NAMALWA (cell line): ENCODE measurements around the gene INTS15.

Experiments
- DNase-seq: peaks from one replicate; pipeline ENCODE4 v3.0.0-alpha.2; 2015; ENCODE audit warnings: low spot score

Gene INTS15

DNA sequence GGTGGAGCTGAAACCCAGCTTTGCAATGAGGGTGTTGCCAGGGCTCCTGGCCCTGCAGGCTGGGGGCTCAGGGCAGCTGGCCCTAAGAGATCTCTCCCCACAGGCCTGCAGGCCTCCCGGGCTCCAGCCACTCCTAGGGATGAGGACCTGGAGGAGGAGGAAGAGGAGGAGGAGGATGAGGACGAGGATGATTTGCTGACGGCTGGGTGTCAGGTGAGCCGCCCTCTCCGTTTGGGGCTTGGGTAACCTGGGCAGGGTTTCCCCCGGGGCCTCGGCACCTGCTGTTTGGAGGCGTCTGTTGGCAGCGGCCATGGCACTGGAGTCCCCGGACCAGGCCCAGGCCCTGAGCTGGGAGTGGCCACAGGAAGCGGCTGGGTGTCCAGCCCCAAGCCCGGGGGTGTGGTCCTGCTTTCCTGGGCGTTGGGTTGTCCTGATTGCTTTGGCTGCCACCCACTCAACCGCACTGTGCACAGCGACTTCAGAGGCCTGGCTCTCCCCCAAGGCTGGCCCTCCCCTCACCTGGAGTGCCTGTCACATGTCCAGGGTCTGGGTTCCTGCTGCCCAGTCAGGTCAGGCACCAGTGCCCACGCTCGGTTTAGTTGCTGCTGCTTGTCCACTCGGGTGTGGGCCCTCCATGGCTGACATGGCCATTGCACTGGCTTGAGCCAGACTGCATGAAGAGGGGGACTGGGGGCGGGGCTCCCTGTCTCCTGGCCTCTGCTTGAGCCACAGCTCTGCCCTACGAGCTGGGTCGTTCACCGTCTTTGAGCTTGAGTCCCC, 53.2 kb downstream of the INTS15 start:
- no peak for DNase-seq

DNA sequence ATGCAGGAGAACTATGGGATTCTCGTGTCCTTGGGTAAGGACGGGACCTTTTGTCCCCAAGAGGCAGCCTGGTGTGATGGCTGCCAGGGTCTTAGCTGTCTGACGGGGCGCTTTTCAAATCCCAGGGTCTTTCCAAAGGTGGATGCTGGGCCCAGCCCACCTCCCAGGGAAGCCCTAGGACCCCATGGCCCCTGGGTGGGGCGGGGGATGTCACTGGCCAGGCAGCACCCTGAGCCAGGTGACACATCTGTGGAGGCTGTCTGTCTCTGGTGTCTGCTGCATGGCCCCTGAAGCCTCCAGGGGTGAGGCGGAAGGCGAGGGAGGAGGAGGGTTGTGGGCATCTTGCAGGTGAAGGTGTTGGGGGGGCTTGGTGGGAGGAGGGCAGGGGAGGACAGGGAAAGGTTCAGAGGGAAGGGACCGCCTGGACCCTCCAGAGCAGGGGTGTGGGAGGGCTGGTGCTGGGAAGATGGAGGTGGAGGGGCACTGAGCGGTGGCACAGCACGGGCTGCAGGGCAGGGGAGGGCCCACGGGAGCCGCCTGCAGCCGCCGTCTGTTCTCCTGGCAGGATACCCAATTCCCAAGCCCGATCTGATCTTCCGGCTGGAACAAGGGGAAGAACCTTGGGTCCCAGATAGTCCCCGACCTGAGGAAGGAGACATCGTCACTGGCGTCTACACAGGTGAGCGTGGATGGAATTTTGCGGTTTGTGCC, 54.2 kb downstream of the INTS15 start:
- no peak for DNase-seq

DNA sequence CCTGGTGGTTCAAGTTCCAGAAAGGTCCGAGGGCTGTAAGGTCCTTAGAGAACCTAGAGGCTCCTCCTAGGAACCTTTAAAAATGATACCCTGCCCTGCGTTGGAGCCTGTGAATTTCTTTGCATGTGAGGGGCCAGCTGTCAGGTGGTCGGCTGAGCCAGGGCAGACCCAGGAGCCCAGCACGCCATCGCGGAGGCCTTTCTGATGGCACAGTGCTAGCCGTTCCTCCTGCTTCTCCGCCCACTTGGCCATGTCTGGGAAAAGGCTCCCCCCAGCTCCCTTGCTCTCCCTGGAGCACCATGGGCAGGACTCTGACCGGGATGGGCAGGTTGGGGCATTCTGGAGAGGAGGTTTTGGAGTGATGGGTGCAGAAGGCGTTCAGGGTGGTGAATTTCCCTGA, 54.9 kb downstream of the INTS15 start:
- no peak for DNase-seq

DNA sequence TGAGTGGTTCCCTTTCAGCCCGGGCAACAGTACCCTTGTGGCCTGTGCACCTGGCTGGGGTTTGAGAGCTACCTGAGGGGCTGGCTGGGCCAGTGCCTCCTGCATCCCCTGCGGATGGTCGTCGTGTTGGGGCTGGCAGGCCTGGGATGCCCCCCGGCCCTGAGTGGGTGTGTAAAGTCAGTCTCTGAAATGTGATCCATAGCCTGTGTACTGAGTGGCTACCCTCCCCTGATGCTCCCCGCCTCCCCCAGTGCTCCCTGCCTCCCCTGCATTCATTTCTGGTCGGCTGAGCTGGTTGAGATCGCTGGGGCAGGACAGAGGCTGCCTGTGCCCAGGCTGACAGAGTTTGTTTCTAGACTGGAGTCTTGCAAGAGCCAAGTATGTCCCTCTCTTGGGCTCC, 56.6 kb downstream of the INTS15 start:
- DNase-seq, result no peak

DNA sequence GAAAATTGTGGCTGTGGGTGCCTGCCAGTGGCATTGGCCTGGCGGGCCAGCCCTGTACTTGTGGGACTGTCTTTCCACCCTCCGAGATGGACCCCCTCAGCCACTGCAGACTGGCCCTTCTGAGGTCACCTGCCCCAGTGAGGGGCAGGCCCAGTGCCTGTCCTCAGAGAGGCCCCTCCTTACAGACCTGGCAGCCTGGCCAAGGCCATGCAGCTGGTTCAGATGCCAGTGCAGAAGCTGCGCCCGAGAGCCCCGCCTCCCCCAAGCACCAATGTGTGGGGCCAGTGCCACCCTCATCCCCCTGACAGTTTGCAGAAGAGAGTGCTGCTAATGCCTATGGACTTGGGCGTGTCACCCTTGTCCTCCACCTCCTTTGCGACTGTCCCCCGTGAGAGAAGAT, 57.3 kb downstream of the INTS15 start:
- DNase-seq, result no peak

DNA sequence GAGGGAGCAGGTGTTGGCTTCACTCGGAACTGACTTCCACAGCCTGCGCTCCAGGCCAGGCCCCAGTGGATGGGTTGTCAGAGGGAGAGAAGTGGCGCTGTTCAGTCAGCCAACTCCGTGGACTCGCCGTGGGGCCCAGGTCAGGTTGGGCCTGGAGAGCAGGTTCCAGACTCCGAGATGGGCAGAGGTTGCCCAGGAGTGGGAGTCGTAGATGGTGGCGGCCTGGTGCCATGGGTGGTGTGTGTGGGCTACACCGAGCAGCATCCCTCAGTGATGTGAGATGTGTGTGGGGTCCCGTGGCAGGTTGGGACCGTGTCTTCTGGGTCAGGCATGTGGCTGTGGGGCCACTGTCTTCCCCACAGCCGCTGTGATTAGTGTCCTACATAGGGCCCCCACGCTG, 57.7 kb downstream of the INTS15 start:
- DNase-seq, result no peak

DNA sequence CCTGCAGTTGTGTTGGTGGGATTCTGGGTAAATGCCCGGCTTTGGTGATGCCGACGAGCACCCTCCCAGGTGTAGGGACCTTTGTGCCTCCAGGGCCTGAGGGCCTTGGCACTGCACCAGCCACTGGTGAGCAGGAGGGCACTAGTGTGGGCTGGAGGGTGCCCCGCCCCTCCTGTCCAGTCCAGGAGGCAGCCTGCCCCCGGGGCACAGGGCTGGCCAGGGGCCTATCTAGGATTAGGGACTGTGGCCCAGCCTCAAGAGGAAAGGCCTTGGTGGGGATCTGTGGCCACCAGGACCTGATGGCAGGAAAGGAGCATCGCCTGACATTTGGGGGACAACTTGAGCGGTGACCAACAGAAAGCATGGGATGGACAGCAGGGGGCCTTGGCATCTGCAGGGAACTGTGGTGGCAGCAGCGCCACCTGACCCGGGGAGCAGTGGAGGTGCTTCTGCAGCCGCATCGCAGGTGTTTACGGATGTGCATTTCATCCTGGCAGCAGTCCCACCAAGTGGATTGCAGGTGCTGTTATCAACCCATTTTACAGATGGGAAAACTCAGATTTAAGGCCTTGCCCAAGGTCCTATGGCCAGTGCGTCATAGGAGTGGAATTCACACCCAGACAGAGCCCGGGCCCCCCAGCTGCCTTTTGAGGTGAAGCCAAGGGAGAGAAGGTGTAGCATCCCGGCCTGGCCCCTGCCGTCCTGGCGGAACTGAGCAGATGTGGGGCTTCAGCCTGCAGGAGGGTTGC, 58.4 kb downstream of the INTS15 start:
- no peak for DNase-seq

DNA sequence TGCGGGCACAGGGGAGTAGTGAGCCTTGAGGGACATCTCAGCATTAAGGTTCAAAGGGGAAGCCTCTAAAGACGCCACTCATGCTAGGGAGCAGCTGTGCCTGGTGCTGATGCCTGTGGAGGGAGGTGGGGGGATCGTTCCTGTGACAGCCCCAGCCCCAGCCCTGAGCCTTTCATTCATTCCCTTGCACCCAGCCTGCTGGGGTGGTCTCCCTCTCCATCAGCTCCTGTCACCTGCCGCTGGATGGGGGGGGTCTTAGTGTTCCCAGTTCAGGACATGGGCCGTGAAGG, 58.9 kb downstream of the INTS15 start:
- DNase-seq, result no peak

DNA sequence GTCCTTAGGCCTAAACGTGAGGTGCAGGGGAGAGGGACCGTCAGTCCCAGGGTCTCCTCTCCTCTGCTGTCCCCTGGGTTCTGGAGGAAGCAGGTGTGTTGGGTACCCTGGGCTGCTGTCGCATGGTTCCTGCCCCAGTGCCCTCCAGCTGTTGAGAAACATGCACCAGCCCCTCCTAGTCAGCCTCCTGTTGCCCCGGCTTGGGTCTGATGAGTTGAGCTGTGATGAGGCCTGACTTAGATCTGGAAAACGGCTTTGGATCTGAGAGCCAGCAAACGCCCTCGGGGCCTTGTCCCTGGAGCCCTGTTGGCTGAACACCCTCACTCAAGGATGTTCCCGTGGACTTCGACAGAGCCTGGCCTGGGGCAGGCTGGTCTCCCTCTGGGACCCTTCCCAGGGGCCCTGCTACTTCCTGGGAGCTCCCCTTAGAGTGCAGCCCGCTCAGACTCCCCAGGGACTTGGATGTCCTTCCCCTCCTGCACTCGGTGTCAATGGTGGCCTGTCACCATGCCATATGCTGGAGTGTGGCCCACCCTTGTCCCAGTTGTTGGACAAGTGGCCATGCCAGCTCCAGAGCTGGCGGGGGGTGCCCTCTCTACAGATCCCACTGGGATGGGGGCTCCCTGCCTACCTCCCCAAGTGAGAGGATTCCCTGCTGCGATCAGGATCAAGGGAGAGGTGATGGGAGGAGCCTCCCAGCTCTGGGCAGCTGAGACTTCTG, 59.6 kb downstream of the INTS15 start:
- DNase-seq, result no peak

DNA sequence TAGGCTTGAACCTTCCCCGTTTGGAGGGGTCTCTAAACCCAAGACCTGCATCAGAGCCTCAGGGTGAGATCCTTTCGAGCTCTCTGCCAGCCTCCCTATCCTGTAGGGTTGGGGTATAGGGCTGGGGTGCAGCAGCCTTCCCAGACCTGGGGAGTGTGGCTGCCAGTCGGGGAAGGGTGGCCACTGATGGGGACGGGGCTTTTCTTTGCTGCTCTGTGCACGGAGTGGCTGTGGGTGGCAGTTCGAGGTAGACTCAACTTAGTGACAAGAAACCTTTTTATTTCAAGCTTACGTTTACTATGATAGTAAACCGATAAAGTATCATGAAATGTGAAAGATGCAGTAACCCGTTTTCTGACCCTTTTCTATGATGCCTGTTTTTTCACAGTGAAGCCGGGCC, 60.3 kb downstream of the INTS15 start:
- no peak for DNase-seq

DNA sequence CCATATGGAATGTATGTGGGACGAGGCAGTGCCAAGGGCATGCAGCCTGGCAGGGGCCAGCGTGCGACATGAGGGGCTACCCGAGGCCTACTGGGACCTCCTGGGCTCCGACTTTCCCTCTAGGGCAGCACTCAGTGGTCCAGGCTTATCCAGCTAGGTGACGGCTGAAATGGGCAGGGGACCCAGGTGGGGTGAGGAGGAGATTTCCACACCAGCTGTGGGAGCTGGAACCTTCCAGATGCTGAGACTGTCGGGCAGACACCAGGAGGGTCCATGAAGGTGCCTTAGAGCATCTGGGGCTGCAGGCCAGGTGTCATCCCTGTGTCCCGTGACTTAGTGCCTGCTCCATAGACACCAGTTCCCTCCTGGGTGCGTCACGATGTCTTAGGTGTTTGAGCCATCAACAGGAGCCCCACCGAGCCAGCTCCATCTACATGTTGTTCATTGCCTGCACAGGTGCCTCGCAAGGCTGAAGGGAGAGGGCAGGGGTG, 60.7 kb downstream of the INTS15 start:
- no peak for DNase-seq

DNA sequence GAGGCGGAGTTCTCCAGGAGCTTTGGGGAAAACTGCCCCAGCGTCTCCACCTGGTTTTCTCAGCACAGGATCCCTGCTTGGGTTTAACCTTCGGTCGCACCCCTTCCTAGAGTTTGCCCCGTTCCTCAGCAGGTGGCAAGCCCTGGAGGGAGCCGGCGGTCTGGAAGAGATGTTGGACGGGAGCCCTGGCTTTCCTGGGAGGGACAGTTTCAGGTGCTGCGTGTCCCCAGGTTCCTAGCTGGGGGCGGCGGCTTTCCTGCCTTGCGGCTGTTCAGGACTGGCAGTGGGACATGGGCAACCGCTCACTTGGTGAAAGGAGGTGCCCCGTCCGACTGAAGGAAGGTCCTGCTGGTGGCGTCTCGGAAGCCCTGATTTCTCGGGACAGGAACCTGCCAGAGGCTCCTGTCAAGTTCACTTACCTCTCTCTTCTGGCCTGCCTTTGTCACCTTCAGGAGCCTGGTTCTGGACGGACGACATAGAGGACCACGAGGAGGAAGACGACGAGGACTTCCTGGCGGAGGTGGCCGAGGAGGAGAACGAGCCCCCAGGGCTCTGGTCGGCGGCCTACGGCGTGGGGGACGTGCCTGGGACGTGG, 62.1 kb downstream of the INTS15 start:
- DNase-seq, result no peak

DNA sequence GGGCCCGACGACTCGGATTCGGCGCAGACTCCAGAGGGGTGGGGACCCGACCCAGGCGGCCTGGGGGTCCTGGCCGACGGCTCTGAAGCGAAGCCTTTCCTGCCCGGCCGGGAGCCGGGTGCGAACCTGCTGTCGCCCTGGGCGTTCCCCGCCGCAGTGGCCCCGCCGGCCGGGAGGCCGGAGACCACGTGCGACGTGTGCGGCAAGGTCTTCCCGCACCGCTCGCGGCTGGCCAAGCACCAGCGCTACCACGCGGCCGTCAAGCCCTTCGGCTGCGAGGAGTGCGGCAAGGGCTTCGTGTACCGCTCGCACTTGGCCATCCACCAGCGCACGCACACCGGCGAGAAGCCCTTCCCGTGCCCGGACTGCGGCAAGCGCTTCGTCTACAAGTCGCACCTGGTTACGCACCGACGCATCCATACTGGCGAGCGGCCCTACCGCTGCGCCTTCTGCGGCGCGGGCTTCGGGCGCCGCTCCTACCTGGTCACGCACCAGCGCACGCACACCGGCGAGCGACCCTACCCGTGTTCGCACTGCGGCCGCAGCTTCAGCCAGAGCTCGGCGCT, 62.7 kb downstream of the INTS15 start:
- no peak for DNase-seq

DNA sequence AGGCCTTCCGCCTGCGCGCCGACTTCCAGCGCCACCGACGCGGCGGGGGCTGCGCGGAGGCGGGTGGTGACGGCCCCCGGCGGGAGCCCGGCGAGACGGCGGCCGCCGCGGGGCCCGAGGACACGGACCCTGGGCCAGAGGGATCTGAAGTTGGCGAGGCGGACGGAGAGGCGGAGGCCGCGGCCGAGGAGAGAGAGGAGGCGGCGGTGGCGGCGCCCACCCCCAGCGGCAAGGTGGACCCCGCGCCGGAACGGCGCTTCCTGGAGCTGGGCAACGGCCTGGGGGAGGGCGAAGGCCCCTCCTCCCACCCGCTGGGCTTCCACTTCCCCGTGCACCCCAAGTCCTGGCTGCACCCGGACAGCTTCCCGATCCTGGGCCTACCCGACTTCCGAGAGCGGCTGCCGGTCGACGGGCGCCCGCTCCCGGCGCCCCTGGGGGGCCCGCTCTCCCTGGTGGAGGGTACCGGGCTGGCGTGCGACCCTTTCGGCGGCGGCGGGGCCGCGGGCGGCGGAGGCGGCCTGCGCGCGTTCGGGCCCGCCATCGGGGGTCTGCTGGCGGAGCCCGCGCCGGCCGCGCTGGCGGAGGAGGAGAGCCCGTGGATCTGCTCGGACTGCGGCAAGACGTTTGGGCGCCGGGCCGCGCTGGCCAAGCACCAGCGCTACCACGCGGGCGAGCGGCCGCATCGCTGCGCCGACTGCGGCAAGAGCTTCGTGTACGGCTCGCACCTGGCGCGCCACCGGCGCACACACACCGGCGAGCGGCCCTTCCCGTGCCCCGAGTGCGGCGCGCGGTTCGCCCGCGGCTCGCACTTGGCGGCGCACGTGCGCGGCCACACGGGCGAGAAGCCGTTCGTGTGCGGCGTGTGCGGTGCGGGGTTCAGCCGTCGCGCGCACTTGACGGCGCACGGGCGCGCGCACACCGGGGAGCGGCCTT, 63.5 kb downstream of the INTS15 start:
- DNase-seq, result no peak

DNA sequence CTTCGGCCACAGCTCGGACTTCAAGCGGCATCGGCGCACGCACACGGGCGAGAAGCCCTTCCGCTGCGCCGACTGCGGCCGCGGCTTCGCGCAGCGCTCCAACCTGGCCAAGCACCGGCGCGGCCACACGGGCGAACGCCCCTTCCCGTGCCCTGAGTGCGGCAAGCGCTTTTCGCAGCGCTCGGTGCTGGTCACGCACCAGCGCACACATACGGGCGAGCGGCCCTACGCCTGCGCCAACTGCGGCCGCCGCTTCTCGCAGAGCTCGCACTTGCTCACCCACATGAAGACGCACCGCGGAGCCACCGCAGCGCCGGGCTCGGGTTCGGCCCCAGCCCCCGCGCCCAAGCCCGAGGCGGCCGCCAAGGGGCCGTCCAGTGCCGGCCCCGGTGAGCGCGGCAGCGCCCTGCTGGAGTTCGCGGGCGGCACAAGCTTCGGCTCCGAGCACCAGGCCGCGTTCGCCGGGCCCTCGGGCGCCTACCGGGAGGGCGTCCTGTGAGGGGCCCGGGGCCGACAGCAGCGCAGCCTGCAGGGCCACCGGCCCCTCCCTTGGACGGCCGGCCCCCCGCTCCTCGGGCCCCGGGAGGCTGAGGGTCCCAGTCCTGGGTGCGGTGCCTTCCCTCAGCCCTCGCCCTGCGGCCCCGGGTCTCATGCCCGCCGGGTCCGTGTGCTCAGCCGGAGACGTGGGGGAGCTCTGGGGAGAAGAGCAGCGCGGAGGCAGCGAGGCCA, 64.5 kb downstream of the INTS15 start:
- no peak for DNase-seq

DNA sequence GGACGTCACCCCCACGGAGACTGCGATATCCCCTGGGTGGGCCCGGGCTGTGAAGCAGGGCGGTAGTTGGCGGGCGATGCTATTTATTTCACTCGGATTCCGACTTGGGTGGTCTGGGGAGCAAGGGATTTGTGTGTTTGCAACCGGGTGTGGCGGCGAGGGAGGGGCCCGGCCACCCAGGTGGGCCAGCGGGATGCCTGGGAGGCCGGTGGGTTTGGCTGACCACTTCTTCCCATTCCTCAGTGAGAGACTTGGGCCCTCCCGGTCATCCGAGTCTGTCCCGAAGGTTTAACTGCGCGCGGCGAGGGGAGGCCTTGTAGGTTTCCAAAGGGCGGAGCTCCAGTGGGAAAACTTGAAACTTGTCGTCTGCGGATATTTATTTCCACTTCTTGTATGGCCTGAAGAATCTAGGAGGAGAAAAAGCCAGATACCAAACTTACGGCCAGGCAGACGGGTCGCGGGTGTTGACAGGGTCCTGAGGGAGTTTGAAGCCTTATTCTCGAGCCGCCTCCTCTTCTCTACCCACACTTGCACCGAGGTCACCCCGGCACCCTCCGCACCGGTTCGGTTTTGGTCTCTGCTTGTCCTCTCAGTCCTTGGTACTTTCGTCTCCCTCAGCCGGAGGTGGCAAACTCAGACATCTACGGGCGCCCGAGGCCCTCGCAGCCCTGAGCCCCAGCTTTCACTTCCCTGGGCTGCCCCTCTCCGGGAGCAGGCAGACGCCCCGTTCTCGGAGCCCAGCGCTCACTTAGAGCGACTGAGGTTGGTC, 65.2 kb downstream of the INTS15 start:
- DNase-seq, result no peak

DNA sequence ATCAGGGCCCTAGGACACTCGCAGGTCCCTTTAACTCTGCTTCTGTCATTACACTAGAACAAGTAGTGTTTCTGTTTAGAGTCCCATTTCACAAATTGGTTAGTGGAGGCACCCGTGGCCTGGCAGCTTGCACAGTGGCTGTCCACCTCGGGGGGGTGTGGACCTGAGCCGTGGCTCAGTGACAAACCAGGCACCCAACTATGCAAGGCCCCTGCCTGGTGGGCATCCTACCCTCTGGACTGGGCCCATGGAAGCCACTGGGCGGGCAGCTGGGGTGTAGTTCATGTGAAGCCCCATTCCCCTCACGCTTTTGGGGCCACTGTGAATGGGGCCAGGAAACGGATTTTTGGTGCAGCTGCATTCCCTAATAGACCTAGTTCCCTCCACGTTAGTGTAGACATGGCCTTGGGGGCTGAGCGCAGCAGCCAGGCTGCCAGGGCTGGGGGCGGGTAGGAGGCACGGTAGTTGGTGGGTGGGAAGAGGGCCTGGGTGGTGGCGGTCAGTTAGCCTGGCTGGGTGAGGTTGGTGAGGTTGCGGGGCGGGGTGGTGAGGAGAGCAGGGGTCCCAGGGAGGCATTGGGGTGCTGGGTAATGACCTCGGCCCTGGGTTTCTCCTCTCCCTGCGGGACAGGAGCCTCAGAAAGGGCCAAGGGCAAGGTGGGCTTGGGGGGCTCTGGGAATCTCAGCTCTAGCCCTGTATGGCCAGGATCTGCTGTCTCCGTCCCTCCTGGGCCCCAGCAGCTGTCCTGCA, 66.0 kb downstream of the INTS15 start:
- no peak for DNase-seq

DNA sequence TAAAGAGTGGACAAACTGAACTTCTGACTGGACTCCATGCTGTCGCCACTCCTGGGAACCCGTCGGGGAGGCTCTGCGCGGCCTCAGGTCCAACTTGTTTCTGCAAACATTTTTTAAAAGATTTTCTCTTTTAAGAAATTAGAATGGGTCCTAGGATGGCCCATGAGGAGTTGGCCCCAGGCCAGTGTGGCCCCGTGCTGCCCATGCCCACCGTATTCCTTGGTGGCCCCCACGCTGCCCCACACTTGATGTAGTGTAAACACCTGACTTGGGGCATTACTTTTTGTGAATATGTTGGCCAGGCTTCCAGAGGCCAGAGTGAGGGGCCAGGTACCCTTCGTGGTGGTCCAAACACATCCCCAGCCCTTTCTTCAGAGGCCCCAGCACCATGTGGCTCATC, 66.6 kb downstream of the INTS15 start:
- DNase-seq, result no peak
